ENCODE data around the gene ARPC1B.
A peak's percentile ranks its signal among the peaks of the same experiment; 100 is the strongest.
"Not testable (repeated sequence)": the region's sequence is repeated elsewhere in the genome, so short reads cannot be mapped to it uniquely, and the experiment has no call there.

The ARPC1B gene

DNA sequence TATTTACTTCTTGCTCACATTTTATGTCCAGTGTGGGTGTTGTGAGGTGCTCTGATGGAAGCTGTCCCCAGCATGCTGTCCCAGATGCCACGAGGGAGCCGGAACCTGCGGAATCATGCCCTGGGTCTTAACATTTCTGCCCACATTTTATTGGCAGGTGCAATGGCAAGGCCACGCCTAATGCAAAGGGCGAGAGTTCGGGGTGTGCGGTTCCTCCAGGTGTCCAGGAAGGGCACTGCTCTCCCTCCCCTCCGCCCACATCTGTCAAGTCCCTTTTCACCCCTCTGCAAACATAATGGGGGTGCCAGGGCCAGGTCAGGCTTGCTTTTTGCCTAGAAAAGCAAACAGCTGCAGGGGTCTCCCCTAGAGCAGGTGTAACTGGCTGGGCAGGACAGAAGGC is 17.5 kb downstream of the ARPC1B start:
- no peak for DNase-seq

- DNase-seq: no peak
Observed at GRCh38 chr7:99392659-99393354, 18.3 kb downstream of the ARPC1B start.

- no peak for DNase-seq
Observed at GRCh38 chr7:99393355-99394187, 19.0 kb downstream of the ARPC1B start.

DNA sequence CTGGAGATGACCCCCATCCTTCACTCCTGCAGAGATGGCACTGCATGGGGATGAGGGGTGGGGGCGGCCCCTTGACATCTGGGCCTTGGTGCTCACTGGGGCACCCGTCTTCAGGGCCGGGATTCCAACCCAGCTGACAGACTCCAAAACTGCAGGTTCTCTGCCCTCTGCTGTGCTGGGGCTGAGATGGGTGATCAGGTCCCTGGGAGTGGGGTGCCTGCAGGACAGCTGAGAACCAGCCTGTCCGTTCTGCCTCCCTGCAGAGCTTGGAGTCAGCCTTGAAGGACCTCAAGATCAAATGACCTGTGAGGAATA is 19.6 kb downstream of the ARPC1B start:
- no peak for DNase-seq

DNA sequence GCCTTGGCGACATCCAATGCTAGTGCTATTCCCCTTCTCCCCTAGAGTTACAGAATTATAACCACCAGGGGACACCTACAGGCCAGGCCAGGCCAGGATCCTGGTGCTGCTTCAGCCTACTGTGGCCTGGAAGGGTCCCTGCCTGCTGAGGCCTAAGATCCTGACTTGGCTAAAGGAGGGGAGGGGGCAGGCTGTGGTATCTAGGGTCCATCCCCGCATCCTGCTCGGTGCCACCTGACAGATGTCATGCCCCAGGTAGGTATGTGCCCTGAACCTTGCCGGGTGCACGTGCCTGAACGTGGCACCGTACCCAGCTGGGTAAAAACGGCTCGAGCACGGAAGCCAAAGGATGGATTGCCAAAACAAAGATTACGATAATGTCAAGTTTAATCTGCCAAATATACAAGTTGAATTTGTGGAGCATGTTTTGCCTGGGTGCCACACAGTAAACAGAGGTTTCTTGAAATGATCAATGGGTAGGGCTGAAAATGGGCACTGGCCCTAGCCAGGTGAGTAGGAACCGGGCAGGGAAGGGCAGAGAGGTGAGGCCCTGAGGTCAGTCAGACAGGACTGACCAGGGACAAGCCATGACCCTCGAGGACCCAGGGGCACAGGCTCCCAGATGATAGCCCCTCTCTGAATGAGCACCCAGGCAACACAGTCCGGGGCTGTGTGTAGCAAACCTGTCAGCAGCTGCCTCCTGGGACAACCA is 21.2 kb downstream of the ARPC1B start:
- no peak for DNase-seq

DNA sequence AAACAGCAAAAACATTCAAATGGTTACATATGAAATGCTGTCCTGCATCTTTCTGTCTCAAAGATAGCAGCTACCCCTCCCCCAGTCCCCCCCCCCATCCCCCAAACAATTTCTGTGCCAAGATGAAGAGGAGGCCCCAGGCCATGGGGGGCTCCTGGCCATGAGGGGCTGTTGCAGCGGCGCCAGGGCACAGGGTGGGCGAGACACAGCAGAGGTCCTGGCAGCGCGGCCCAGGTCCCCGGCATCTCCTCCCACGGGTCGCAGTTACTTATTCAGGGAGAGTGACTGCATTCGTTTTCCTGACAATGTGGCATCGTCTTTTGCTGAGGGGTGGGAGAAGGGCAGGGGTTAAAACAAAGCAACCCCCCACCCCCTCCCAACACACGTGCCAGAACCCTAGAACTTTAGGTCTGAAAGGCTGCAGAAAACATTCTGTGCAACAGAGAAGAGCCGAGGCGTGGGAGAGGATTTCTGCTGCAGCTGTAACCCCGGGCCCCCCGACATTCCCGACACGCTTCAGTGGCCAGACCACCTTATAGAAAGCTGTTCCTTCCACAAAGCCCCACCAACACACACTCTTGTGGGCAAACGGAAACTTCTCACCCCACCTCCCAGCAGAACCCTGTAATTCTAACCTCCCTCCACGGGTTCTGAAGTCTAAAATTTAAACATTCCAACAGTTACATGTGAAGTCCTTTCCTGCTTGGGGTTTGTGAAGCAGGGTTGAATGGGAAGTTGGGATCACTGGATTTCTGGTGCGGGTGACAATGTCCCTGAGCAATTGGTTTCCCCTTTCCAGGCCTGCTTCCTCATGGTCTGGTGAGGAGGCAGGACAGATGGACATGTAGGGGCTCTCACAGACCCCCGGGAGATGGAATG is 22.1 kb downstream of the ARPC1B start:
- no peak for DNase-seq

GRCh38 chr7:99397297-99397983 is 22.9 kb downstream of the ARPC1B start:
- DNase-seq: no peak

GRCh38 chr7:99398891-99399445 is 24.4 kb downstream of the ARPC1B start:
- DNase-seq: no peak

DNA sequence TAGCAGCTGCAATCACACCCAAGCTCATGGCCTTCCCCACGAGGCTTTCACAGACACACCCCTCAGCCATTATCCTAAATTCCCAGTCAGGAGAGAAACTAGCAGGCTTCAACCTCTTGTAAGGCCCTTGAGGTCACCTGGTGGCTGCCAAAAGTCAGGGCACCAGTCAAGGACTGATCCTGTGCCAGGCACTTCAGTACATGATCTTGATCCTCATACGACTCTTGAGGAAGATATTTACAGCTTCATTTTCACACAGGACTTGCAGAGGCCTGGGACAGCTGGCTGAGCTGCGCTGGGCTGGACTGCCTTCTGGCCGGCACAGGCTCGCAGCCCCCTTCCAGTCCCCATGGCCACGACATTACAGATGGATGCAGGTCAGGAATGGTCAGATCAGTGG is 25.1 kb downstream of the ARPC1B start:
- no peak for DNase-seq

DNA sequence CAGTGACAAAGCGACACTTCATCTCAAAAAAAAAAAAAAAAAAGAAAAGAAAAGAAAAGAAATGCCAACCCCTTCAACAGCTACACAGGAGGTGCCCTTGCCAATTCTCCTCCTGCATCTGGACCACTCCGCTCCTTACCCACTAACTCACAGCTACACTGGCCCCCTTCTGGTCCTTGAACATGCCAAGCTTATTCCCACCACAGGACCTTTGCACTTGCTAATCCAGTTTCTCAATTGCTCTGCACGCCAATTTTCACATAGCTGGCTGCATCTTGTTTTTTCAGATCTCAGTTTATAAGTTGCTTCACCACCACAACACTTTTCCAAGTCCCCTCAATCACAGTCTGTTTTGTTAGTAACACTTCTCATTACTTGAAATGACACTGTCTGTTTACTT is 28.3 kb downstream of the ARPC1B start:
- DNase-seq: no peak

DNA sequence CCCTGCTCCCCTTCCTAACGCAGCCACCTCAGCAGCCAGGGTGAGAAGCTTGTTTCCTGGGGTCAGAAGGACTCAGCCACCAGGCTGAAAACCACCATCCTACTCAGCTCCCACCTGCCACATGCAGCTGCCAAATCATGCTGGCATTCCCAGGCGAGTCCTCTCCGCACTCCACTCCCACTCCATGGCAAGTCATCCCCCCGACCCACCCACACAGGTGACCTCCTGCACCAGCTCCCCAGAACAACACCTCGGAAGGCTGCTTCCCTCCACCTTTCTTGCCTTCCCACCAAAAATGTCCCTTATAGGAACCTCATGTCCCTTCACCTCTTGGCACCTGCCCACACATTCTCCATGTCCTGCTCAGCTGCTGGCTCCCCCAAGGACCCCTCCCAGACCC is 29.2 kb downstream of the ARPC1B start:
- no peak for DNase-seq

DNA sequence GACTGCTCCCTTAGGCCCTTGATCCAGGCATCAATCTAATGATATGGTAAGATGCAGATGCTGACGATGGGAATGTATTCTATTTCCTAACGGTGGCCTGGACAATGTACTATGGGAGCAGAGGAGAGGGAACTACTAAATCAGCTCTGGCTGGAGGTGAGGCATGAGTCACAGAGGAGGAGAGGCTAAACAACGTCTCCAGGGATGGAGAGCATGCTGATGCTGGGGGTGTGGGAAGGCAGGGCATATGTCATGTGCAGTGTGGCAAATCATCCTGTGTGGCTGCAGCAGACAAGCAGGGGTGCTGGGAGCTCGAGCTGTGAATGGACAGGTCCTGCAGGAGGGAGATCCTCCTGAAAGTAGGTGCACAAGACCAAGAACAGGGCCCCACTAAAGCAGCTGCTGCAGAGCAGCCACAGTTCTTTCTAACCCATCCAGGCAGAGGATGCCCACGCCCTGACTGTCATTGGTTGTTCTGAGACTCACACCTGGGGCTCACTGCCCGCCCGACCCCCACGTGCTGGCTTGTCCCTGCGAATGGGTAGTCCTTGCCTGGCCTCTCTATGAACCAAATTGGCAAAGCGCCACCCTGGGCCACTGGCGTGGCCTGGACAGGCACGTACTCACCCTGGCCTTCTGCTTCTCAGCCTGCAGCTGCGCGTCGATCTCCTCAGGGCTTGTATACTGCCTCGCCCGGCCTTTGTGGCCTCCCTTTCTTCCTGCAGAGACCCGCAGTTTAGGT is 29.9 kb downstream of the ARPC1B start:
- no peak for DNase-seq

GRCh38 chr7:99404977-99405320 is 30.4 kb downstream of the ARPC1B start:
- DNase-seq: no peak

GRCh38 chr7:99406557-99406956 is 32.0 kb downstream of the ARPC1B start:
- DNase-seq: no peak

GRCh38 chr7:99407872-99408378 is 33.4 kb downstream of the ARPC1B start:
- no peak for DNase-seq

- DNase-seq: peak; percentile 93
Observed at GRCh38 chr7:99408379-99409191, 34.1 kb downstream of the ARPC1B start, which contains the start of the genes BUD31 and PDAP1. Gene BUD31 (plus strand): TSS chr7:99408969. CDS start chr7:99411093, 2,124 bp downstream. Gene PDAP1 (minus strand): TSS chr7:99408597. CDS start chr7:99408548, 49 bp downstream.

GRCh38 chr7:99409192-99409572 is 34.7 kb downstream of the ARPC1B start:
- no peak for DNase-seq

DNA sequence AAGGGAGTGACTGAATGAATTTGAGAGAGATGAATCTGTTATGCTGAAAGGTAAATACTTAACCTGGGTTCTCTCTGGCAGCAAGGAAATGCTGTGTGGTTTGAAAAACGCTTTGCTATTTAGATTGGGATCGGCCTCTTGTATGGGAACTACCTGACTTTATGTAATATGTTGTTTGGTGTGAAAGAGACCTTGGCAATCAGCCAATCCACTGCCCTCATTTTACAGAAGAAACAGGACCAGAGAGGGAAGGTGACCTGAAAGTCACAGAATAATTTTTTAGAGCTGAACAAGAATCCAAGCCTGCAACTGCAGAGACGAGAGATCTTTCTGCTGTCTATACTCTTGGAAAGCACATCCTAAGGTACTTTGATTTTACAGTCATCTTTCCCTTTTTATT is 35.3 kb downstream of the ARPC1B start:
- DNase-seq: no peak

- DNase-seq: no peak
Observed at GRCh38 chr7:99410635-99411034, 36.1 kb downstream of the ARPC1B start.

DNA sequence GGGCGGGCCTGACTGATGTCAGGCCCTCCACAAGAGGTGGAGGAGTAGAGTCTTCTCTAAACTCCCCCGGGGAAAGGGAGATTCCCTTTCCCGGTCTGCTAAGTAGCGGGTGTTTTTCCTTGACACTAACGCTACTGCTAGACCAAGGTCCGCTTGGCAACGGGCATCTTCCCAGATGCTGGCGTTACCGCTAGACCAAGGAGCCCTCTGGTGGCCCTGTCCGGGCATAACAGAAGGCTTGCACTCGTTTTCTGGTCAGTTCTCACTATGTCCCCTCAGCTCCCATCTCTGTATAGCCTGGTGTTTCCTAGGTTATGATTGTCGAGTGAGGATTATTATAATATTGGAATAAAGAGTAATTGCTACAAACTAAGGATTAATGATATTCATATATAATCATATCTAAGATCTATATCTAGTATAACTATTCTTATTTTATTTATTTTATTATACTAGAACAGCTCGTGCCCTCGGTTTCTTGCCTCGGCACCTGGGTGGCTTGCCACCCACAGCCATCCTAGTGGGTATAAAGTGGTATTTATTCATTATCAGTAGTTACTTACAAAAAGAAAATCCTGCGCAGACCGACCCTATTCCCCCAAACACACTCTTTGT is 41.1 kb downstream of the ARPC1B start:
- DNase-seq: not testable (repeated sequence)

Data from GF-D8 (cell line).